GM18508 (cell line): ENCODE measurements around the gene ABLIM2.
"Not testable (repeated sequence)": the region's sequence is repeated elsewhere in the genome, so short reads cannot be mapped to it uniquely, and the experiment has no call there.

ENCODE experiments used
- ATAC-seq: cut with Tn5 transposase; IDR thresholded peaks from one replicate; pipeline ENCODE4 v1.9.1; 2021; ENCODE audit warnings: moderate number of reproducible peaks; ENCODE audit not compliant: insufficient read depth, unreplicated experiment

Gene ABLIM2

GRCh38 chr4:8144359-8144758 is 14.3 kb downstream of the ABLIM2 start:
- no peak for ATAC-seq

GRCh38 chr4:8143392-8144140 is 15.0 kb downstream of the ABLIM2 start:
- ATAC-seq = no peak

GRCh38 chr4:8142556-8142955 is 16.1 kb downstream of the ABLIM2 start:
- ATAC-seq = no peak

GRCh38 chr4:8141935-8142334 is 16.7 kb downstream of the ABLIM2 start:
- ATAC-seq = no peak

- no peak for ATAC-seq
Measured at GRCh38 chr4:8140915-8141314, 17.7 kb downstream of the ABLIM2 start.

- ATAC-seq = not testable (repeated sequence)
Measured at GRCh38 chr4:8139726-8140125, 18.9 kb downstream of the ABLIM2 start.

GRCh38 chr4:8136972-8137710 is 21.5 kb downstream of the ABLIM2 start:
- no peak for ATAC-seq

GRCh38 chr4:8136529-8136928 is 22.1 kb downstream of the ABLIM2 start:
- no peak for ATAC-seq

GRCh38 chr4:8135666-8136065 is 22.9 kb downstream of the ABLIM2 start:
- no peak for ATAC-seq

GRCh38 chr4:8133897-8134563 is 24.6 kb downstream of the ABLIM2 start:
- no peak for ATAC-seq

GRCh38 chr4:8132947-8133705 is 25.5 kb downstream of the ABLIM2 start:
- no peak for ATAC-seq

GRCh38 chr4:8132400-8132799 is 26.2 kb downstream of the ABLIM2 start:
- ATAC-seq = no peak

GRCh38 chr4:8131826-8132225 is 26.8 kb downstream of the ABLIM2 start:
- no peak for ATAC-seq

- ATAC-seq = no peak
Measured at GRCh38 chr4:8131210-8131609, 27.4 kb downstream of the ABLIM2 start.

- no peak for ATAC-seq
Measured at GRCh38 chr4:8130346-8131066, 28.1 kb downstream of the ABLIM2 start.

GRCh38 chr4:8129785-8130184 is 28.8 kb downstream of the ABLIM2 start:
- no peak for ATAC-seq

GRCh38 chr4:8129136-8129535 is 29.5 kb downstream of the ABLIM2 start:
- no peak for ATAC-seq

- ATAC-seq = no peak
Measured at GRCh38 chr4:8128100-8128856, 30.3 kb downstream of the ABLIM2 start.
